GM18507 (cell line): ENCODE results near the gene EIF1.

Experiments used
- DNase-seq: peaks from one replicate; pipeline ENCODE4 v3.0.0; 2011; ENCODE audit warnings: low read depth; ENCODE audit not compliant: insufficient read length; ENCODE audit errors: extremely low spot score
- FAIRE-seq: peaks from 2 replicates; lab custom pipeline; 2011; peaks lifted over from hg19 to GRCh38; lab: Jason Lieb, UNC

Gene EIF1

GRCh38 chr17:41654678-41655607 lies 33.7 kb upstream of the EIF1 start:
- DNase-seq (no peak), FAIRE-seq (no peak)

GRCh38 chr17:41655611-41656111 lies 33.0 kb upstream of the EIF1 start:
- DNase-seq (no peak), FAIRE-seq (no peak)

- no peak for FAIRE-seq
- no peak for DNase-seq
Observed at GRCh38 chr17:41656249-41657023, 32.2 kb upstream of the EIF1 start.

GRCh38 chr17:41657176-41657754 lies 31.4 kb upstream of the EIF1 start:
- DNase-seq = no peak
- no peak for FAIRE-seq

- FAIRE-seq = no peak
Observed at GRCh38 chr17:41657936-41658335, 30.7 kb upstream of the EIF1 start.

GRCh38 chr17:41658846-41659245 lies 29.8 kb upstream of the EIF1 start:
- DNase-seq (no peak), FAIRE-seq (no peak)

More at GRCh38 chr17:41657936-41658335, 30.7 kb upstream of the EIF1 start:
- no peak for DNase-seq

GRCh38 chr17:41659427-41660212 lies 29.1 kb upstream of the EIF1 start:
- DNase-seq (no peak), FAIRE-seq (no peak)

GRCh38 chr17:41660221-41660711 lies 28.4 kb upstream of the EIF1 start:
- DNase-seq = no peak
- FAIRE-seq = no peak

- DNase-seq = no peak
- no peak for FAIRE-seq
Observed at GRCh38 chr17:41663451-41664171, 25.1 kb upstream of the EIF1 start.

GRCh38 chr17:41664172-41664457 lies 24.6 kb upstream of the EIF1 start:
- FAIRE-seq (no peak), DNase-seq (no peak)

- DNase-seq = no peak
- no peak for FAIRE-seq
Observed at GRCh38 chr17:41664587-41665565, 23.8 kb upstream of the EIF1 start.

- FAIRE-seq = peak; percentile 73
- peak; percentile 85 for DNase-seq
Observed at GRCh38 chr17:41665566-41666236, 23.0 kb upstream of the EIF1 start.

GRCh38 chr17:41666237-41666641 lies 22.4 kb upstream of the EIF1 start:
- DNase-seq (no peak), FAIRE-seq (no peak)

GRCh38 chr17:41666708-41667279 lies 21.9 kb upstream of the EIF1 start:
- peak; percentile 85 for FAIRE-seq
- DNase-seq = no peak

- FAIRE-seq = no peak
- DNase-seq = no peak
Observed at GRCh38 chr17:41667280-41668041, 21.2 kb upstream of the EIF1 start.

- no peak for FAIRE-seq
- DNase-seq = no peak
Observed at GRCh38 chr17:41672153-41672552, 16.5 kb upstream of the EIF1 start.
